ENCODE data around the gene ATP1B1. TPM values are rescaled to one million over a fixed set of nuclear protein-coding genes. Genes with fewer than 3 reads are reported as not detected.

ATP1B1 gene
- total RNA-seq, 1 donor from 2014 or later = 83.3 TPM

GRCh38 chr1:169180174-169180573 lies 73.7 kb downstream of the ATP1B1 start:
- no peak overlapping the region for H3K4me3 ChIP-seq (ENCODE audit: low read depth, low read length)
- TF ChIP-seq, protein P1, sequence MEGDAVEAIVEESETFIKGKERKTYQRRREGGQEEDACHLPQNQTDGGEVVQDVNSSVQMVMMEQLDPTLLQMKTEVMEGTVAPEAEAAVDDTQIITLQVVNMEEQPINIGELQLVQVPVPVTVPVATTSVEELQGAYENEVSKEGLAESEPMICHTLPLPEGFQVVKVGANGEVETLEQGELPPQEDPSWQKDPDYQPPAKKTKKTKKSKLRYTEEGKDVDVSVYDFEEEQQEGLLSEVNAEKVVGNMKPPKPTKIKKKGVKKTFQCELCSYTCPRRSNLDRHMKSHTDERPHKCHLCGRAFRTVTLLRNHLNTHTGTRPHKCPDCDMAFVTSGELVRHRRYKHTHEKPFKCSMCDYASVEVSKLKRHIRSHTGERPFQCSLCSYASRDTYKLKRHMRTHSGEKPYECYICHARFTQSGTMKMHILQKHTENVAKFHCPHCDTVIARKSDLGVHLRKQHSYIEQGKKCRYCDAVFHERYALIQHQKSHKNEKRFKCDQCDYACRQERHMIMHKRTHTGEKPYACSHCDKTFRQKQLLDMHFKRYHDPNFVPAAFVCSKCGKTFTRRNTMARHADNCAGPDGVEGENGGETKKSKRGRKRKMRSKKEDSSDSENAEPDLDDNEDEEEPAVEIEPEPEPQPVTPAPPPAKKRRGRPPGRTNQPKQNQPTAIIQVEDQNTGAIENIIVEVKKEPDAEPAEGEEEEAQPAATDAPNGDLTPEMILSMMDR (conservative IDR thresholded peaks at IDR 0.05; ENCODE audit: low read depth, low read length) = no peak
- no peak for DNase-seq (ENCODE audit: low read depth)

Measured in epithelial cell of proximal tubule (primary cell).